ENCODE results near the gene C20orf144. TPM values are rescaled to one million over a fixed set of nuclear protein-coding genes. Genes with fewer than 3 reads are reported as not detected.

The C20orf144 gene
- total and polyA plus RNA-seq, 2 experiments from 2014 or later, result 0.26 to 0.66 TPM

GRCh38 chr20:33686100-33686983, 24.2 kb downstream of the C20orf144 start, which contains the start of gene E2F1:
Gene E2F1, minus strand, starts transcription at chr20:33686385. Its CDS starts 121 bp downstream, at chr20:33686264.
- Histone ChIP-seq H3K4me2 (peak within 1 kb of the TSS; percentile 98), H3K27ac (ENCODE audit: low read depth) (no peak within 1 kb of the TSS), H3K4me3 (peak within 1 kb of the TSS; percentile 88), H3K4me1 (ENCODE audit: insufficient read depth) (peaks cover 10% of the 10 kb centered on the region; the same call in 1 of the 2 replicates), H3K36me3 (ENCODE audit: insufficient read depth) (no peaks in the 10 kb centered on the region), H3K9me2 (ENCODE audit: insufficient read depth) (no peaks in the 10 kb centered on the region), H4K20me1 (replicated peaks; ENCODE audit: insufficient read depth) (peaks cover 25% of the 10 kb centered on the region; the same call in 1 of the 2 replicates), H2AFZ (peak within 1 kb of the TSS; percentile 97), H3K79me2 (replicated peaks; ENCODE audit: insufficient read depth) (peaks cover 33% of the 10 kb centered on the region), H3F3A (replicated peaks; ENCODE audit: low read depth) (0 out of 2 replicates have a peak, but pooled peaks cover 2% of the 10 kb centered on the region), H3K27me3 (ENCODE audit: insufficient read depth) (no peaks in the 10 kb centered on the region)
- peak within 1 kb of the TSS; percentile 88 for H3K4me3 Mint-ChIP-seq
- peak within 1 kb of the TSS; percentile 90 for H3K27ac Mint-ChIP-seq
- TF ChIP-seq CREB1 (CRISPR knock-in tag; IDR thresholded peaks at IDR 0.05; ENCODE audit: low read depth), result peak; percentile 81
- TF ChIP-seq NANOG (IDR thresholded peaks at IDR 0.05; ENCODE audit: borderline replicate concordance), result no peak
- TF ChIP-seq CTCF (conservative IDR thresholded peaks at IDR 0.05; ENCODE audit: low read depth in 2 of 2), result peak in 1 of 2 experiments; percentile 31; a peak in 3 of 4 replicates
- peaks cover 26% of the 10 kb centered on the region for H3K4me1 Mint-ChIP-seq
- peak; percentile 98 for DNase-seq (ENCODE audit: low spot score)
- peak; percentile 86 for ATAC-seq
- no peaks in the 10 kb centered on the region; the same call in 2 of the 3 replicates for H3K9me3 Mint-ChIP-seq
- H3K36me3 Mint-ChIP-seq (ENCODE audit: low read depth), result no peaks in the 10 kb centered on the region
- peaks cover 10% of the 10 kb centered on the region for H3K27me3 Mint-ChIP-seq (ENCODE audit: insufficient read depth, low read depth, poor library complexity)

GRCh38 chr20:33686984-33687366, 24.8 kb downstream of the C20orf144 start:
- H2AFZ ChIP-seq, result peak overlapping the region; percentile 97
- peak overlapping the region; percentile 80 for H3K4me2 ChIP-seq
- Mint-ChIP-seq H3K36me3 (ENCODE audit: low read depth) (no peaks in the 10 kb centered on the region), H3K27ac (peak overlapping the region; percentile 47), H3K9me3 (no peaks in the 10 kb centered on the region), H3K27me3 (ENCODE audit: insufficient read depth, low read depth, poor library complexity) (peaks cover 14% of the 10 kb centered on the region), H3K4me1 (peaks cover 24% of the 10 kb centered on the region), H3K4me3 (peak overlapping the region; percentile 59)
- no peak for DNase-seq (ENCODE audit: low spot score)
- H3K9me2 ChIP-seq (ENCODE audit: insufficient read depth), result no peaks in the 10 kb centered on the region
- no peaks in the 10 kb centered on the region for H3K27me3 ChIP-seq (ENCODE audit: insufficient read depth)
- H3K4me1 ChIP-seq (ENCODE audit: insufficient read depth), result peaks cover 10% of the 10 kb centered on the region; the same call in 1 of the 2 replicates
- H3K79me2 ChIP-seq (replicated peaks; ENCODE audit: insufficient read depth), result peaks cover 33% of the 10 kb centered on the region
- no peak for ATAC-seq
- 0 out of 2 replicates have a peak, but pooled peaks cover 2% of the 10 kb centered on the region for H3F3A ChIP-seq (replicated peaks; ENCODE audit: low read depth)
- H3K27ac ChIP-seq (ENCODE audit: low read depth), result no peak overlapping the region
- peak overlapping the region; percentile 54 for H3K4me3 ChIP-seq
- H3K36me3 ChIP-seq (ENCODE audit: insufficient read depth), result no peaks in the 10 kb centered on the region
- peaks cover 24% of the 10 kb centered on the region; the same call in 1 of the 2 replicates for H4K20me1 ChIP-seq (replicated peaks; ENCODE audit: insufficient read depth)
- TF ChIP-seq ZNF331 (CRISPR knock-in tag; IDR thresholded peaks at IDR 0.05; ENCODE audit: low read depth) (no peak), STAT1 (IDR thresholded peaks at IDR 0.05; ENCODE audit: unreplicated experiment) (no peak), ZNF114 (CRISPR knock-in tag; IDR thresholded peaks at IDR 0.05) (no peak), CREB1 (CRISPR knock-in tag; IDR thresholded peaks at IDR 0.05; ENCODE audit: low read depth) (no peak), CTCF (conservative IDR thresholded peaks at IDR 0.05; ENCODE audit: low read depth in 2 of 2) (no peak)
